ENCODE measurements around the gene TLE4.

- TF ChIP-seq CTCF (conservative IDR thresholded peaks at IDR 0.05; ENCODE audit: low read depth, low read length) (no peak), EZH2phosphoT487 (IDR thresholded peaks at IDR 0.05; ENCODE audit: borderline replicate concordance, low read length) (no peak)
These were observed 32.4 kb downstream of the TLE4 start for GRCh38 chr9:79604149-79604548.

Measured in PC-3 (cell line).